ENCODE measurements around the gene MMP23B.
"Not testable (repeated sequence)": the region's sequence is repeated elsewhere in the genome, so short reads cannot be mapped to it uniquely, and the experiment has no call there.

MMP23B gene

GRCh38 chr1:1621173-1622009 is 10.6 kb upstream of the MMP23B start:
- peak; percentile 20 for DNase-seq

- DNase-seq: peak; percentile 28
These were observed 9.8 kb upstream of the MMP23B start for GRCh38 chr1:1622010-1622787.

- peak; percentile 24 for DNase-seq
These were observed 9.2 kb upstream of the MMP23B start for GRCh38 chr1:1622788-1623094.

DNA sequence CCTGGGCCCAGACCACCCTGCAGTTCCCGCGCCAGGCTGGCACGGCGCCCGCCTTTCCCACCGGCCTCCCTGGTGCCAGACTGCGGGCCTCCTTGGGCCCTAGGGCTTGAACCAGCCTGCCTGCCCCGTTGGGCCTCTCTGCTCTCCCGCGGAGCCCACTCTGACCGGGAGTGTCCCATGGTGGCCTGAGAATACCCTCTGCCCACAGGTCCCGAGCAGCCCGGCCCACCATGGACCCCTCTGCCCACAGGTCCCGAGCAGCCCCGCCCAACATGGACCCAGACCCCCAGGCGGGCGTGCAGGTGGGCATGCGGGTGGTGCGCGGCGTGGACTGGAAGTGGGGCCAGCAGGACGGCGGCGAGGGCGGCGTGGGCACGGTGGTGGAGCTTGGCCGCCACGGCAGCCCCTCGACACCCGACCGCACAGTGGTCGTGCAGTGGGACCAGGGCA is 8.8 kb upstream of the MMP23B start:
- peak; percentile 40 for DNase-seq

DNA sequence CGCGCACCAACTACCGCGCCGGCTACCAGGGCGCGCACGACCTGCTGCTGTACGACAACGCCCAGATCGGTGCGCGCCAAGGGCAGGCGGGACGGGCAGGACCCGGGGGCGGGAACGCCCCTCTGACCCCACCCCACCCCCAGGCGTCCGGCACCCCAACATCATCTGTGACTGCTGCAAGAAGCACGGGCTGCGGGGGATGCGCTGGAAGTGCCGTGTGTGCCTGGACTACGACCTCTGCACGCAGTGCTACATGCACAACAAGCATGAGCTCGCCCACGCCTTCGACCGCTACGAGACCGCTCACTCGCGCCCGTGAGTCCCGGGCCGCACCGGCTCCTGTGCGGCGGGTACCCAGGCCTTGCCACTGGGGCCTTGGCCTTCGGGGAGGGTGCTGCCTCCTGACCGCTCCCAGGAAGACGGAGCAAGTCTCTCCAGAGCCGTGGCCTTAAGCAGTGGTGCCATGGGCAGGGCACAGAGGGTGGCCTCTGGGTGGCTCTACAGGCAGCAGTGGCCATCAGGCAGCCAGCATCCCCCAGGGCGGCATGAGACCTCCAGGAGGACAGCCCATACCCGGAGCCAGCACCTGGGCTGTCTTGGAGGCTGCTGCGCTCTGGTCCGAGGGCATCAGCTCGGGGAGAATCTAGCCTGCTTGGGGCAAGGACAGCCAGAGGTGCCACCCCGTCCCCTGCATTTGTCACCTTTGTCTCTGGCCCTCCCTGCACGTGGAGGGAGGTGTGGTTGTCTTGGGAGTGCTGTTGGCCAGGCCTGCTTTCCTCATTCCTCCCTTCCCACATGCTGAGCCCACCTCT is 8.1 kb upstream of the MMP23B start:
- DNase-seq: no peak

DNA sequence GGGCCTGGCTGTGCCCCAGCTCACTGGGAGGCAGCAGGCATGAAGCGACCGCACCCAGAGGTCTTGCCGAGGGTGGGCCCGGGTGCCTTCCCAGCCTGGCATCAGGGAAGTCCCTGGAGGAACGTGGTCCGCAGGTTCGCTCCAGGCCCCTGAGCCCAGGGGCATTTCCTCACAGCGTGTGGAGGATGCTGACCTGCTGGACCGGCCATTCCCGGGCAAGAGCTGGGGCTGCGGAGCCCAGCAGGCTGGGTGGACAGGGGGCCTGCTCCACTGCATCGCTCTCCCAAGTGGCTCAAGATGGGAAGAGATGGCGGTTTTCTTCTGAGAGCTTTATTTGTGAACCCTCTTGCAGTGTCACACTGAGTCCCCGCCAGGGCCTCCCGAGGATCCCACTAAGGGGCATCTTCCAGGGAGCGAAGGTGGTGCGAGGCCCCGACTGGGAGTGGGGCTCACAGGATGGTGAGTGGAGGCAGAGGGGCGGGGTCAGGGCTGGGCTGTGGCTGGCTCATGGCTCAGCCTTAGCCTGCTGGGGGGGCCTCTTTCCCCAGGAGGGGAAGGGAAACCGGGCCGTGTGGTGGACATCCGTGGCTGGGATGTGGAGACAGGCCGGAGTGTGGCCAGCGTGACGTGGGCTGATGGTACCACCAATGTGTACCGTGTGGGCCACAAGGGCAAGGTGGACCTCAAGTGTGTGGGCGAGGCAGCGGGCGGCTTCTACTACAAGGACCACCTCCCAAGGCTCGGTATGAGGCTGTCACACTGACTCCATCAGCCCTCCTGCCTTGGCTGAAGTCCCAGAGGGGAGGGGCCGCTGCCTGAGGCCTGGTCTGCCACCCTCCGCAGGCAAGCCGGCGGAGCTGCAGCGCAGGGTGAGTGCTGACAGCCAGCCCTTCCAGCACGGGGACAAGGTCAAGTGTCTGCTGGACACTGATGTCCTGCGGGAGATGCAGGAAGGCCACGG is 7.2 kb upstream of the MMP23B start:
- DNase-seq: peak; percentile 60

GRCh38 chr1:1625404-1625775 is 6.6 kb upstream of the MMP23B start:
- no peak for DNase-seq

GRCh38 chr1:1625824-1626206 is 6.2 kb upstream of the MMP23B start:
- DNase-seq: peak; percentile 33

GRCh38 chr1:1626207-1627141 is 5.5 kb upstream of the MMP23B start:
- no peak for DNase-seq

- DNase-seq: peak; percentile 38
These were observed 4.6 kb upstream of the MMP23B start for GRCh38 chr1:1627261-1627828.

DNA sequence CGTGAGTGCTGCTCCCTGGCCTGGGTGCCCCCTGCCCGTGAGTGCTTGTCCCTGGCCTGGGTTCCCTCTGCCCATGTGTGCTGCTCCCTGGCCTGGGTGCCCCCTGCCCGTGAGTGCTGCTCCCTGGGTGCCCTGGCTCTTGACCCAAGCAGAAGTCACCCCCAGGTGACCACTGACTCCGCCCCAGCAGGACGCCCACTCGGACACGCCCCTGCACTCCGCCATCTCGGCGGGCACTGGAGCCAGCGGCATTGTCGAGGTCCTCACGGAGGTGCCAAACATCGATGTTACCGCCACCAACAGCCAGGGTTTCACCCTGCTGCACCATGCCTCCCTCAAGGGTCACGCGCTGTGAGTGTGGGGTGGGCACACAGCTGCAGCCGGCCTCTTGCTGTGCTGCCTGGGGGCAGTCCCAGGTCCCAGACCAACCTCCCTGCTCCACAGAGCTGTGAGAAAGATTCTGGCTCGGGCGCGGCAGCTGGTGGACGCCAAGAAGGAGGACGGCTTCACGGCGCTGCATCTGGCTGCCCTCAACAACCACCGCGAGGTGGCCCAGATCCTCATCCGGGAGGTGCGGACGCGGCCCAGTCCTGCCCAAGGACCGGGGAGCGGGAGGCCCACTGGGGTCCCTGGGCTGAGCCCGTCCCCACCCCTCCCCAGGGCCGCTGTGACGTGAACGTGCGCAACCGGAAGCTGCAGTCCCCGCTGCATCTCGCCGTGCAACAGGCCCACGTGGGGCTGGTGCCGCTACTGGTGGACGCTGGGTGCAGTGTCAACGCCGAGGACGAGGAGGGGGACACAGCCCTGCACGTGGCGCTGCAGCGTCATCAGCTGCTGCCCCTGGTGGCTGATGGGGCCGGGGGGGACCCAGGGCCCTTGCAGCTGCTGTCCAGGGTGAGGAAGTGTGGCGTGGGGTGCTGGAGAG is 3.9 kb upstream of the MMP23B start:
- DNase-seq: peak; percentile 40

GRCh38 chr1:1628754-1629429 is 3.1 kb upstream of the MMP23B start:
- DNase-seq: peak; percentile 30

- DNase-seq: peak; percentile 43
These were observed 2.4 kb upstream of the MMP23B start for GRCh38 chr1:1629430-1630190.

GRCh38 chr1:1630191-1630964 is 1.6 kb upstream of the MMP23B start:
- peak; percentile 94 for DNase-seq

- peak; percentile 95 for DNase-seq
These were observed 800 bp upstream of the MMP23B start for GRCh38 chr1:1630965-1631781.

DNA sequence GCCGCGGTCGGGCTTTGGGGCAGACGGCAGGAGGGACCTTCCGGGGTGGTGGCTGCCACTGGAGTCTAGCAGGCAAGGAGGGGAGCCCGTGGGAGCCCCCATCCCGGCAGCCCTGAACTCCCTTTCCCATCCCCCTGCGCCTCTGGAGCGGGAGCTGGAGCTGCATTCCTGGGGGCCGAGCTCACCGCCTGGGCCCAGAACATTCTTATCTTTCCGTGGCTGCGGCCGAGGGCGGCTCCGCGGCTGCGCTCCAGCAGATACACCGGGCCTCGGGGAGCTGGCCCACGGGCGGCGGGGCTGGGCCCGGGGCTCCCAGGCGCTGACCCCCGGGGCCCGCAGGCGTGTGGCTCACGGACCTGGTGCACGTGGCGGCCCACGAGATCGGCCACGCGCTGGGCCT is 1.4 kb downstream of the MMP23B start:
- not testable (repeated sequence) for DNase-seq

Measured in right hindlimb (tissue), 1 donor.